C4-2B (cell line): Measurements from ENCODE around the gene GALNT2.

Experiments used
- ZFX ChIP-seq: fragments of 450-650 bp; IDR thresholded peaks from 2 replicates; pipeline ENCODE4 v1.6.1; 2017
- TF ChIP-seq, protein P1 (sequence below): fragments of 450-650 bp; conservative IDR thresholded peaks from 2 replicates; pipeline ENCODE4 v1.5.1; 2017; ENCODE audit warnings: mild to moderate bottlenecking

DNA sequence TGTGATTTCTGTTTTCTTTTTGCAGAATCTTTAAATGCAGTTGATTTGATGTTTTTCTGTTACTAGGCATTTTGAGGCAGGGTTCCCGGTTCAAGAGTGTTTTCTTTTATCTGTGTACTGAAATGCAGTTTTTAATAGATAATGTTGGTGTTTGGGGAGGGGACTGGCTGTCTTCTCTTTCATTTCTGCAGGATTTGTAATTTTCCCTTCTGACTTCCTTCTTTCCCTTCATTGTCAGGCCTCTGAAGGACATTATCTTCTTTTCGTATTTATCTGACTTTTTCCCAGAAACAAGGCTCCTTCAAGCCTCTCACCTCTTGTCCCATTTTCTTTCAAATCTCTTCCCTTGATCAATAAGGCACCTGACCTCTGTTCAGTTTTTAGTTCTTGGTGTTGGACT lies 1.5 kb upstream of the GALNT2 start:
- TF ChIP-seq, protein P1, sequence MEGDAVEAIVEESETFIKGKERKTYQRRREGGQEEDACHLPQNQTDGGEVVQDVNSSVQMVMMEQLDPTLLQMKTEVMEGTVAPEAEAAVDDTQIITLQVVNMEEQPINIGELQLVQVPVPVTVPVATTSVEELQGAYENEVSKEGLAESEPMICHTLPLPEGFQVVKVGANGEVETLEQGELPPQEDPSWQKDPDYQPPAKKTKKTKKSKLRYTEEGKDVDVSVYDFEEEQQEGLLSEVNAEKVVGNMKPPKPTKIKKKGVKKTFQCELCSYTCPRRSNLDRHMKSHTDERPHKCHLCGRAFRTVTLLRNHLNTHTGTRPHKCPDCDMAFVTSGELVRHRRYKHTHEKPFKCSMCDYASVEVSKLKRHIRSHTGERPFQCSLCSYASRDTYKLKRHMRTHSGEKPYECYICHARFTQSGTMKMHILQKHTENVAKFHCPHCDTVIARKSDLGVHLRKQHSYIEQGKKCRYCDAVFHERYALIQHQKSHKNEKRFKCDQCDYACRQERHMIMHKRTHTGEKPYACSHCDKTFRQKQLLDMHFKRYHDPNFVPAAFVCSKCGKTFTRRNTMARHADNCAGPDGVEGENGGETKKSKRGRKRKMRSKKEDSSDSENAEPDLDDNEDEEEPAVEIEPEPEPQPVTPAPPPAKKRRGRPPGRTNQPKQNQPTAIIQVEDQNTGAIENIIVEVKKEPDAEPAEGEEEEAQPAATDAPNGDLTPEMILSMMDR = no peak
- no peak for TF ChIP-seq ZFX
